ENCODE measurements around the gene TRAF7. TPM values are rescaled to one million over a fixed set of nuclear protein-coding genes. Genes with fewer than 3 reads are reported as not detected.

The TRAF7 gene
- total RNA-seq, 6 experiments from 2014 or later, result 40.9 to 56.2 (median 46.2) TPM

DNA sequence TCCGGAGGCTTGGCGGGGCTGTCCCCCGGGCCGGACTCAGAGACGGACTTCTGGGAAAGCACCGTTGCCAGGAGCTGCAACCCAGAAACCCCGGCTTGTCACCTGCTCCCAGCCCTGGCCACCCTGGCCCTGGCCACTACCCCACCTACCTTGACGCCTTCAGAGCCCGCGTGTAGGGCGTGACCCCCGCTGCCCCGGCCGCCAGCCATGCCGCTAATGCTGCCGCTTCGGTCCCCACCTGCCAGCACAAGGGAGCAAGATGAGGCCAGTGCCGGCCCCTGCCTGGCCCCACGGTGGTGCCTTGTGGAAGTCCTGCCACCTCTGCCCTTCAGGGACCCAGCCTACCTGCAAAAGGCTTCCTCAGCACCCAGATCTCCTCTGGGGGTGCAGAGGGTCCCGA lies 29.4 kb downstream of the TRAF7 start:
- H3K27me3 ChIP-seq, result no peaks in the 10 kb centered on the region
- intact Hi-C loops (cut with DNase I), result no loop called here
- H3K4me3 ChIP-seq, result no peak overlapping the region
- H3K4me1 ChIP-seq, result no peaks in the 10 kb centered on the region
- DNase-seq (no peak), ATAC-seq (no peak)
- WGBS (ENCODE audit: insufficient coverage, low coverage, low lambda C conversion rate, missing lambda C conversion rate), result no CpG with 5 or more reads among the region's 20 CpGs
- no peak for TF ChIP-seq POLR2A (IDR thresholded peaks at IDR 0.05)
- TF ChIP-seq, protein P1, sequence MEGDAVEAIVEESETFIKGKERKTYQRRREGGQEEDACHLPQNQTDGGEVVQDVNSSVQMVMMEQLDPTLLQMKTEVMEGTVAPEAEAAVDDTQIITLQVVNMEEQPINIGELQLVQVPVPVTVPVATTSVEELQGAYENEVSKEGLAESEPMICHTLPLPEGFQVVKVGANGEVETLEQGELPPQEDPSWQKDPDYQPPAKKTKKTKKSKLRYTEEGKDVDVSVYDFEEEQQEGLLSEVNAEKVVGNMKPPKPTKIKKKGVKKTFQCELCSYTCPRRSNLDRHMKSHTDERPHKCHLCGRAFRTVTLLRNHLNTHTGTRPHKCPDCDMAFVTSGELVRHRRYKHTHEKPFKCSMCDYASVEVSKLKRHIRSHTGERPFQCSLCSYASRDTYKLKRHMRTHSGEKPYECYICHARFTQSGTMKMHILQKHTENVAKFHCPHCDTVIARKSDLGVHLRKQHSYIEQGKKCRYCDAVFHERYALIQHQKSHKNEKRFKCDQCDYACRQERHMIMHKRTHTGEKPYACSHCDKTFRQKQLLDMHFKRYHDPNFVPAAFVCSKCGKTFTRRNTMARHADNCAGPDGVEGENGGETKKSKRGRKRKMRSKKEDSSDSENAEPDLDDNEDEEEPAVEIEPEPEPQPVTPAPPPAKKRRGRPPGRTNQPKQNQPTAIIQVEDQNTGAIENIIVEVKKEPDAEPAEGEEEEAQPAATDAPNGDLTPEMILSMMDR (IDR thresholded peaks at IDR 0.05), result no peak
- no peak overlapping the region for H3K27ac ChIP-seq
- no peaks in the 10 kb centered on the region for H3K36me3 ChIP-seq
- H3K9me3 ChIP-seq, result no peaks in the 10 kb centered on the region

DNA sequence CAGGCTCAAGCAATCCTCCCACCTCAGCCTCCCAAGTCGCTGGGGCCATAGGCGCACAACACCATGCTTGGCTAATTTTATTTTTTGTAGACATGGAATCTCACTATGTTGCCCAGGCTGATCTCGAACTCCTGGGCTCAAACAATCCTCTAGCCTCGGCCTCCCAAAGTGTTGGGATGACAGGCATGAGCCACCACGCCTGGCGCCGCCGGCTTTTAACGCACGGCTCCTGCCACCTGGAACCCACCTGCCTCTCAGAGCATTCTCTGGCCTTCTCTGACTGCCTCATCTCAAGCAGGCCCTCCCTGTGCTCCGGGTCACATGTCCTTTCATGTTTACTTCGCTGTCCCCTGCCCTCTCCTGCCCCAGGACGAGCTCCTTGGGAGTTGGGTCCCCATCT lies 30.5 kb downstream of the TRAF7 start:
- DNase-seq, result no peak
- ATAC-seq, result no peak
- no peak overlapping the region for H3K4me3 ChIP-seq
- 91% methylated on average over 13 of the region's 13 CpGs for WGBS (ENCODE audit: insufficient coverage, low coverage, low lambda C conversion rate, missing lambda C conversion rate)
- no peak for TF ChIP-seq POLR2A (IDR thresholded peaks at IDR 0.05)
- H3K27ac ChIP-seq, result no peak overlapping the region
- H3K27me3 ChIP-seq, result no peaks in the 10 kb centered on the region
- H3K9me3 ChIP-seq, result no peaks in the 10 kb centered on the region
- H3K36me3 ChIP-seq, result no peaks in the 10 kb centered on the region
- H3K4me1 ChIP-seq, result no peaks in the 10 kb centered on the region
- intact Hi-C loops (cut with DNase I), result no loop called here

DNA sequence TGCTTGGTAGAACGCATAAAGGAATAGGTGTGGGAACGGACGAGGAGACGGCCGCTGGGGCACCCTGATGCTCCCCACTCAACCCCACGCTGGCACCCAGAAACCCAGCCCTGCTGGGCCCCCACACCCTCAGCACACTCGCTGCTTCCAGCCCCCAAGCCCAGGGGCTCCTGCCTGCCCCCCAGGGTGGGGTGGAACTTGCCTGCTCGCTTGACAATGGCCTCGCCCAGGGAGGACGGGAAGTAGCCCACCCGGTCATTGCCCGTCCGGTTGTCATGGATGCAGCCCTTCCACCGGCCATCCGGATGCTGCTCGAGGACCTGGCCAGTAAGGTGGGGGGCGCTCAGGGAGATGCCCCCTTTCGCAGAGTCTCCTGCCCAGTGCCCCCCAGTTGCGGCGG lies 30.9 kb downstream of the TRAF7 start:
- Histone ChIP-seq H3K9me3 (no peaks in the 10 kb centered on the region), H3K27me3 (no peaks in the 10 kb centered on the region), H3K4me3 (no peak overlapping the region), H3K27ac (no peak overlapping the region), H3K36me3 (no peaks in the 10 kb centered on the region), H3K4me1 (no peaks in the 10 kb centered on the region)
- ATAC-seq (no peak), DNase-seq (no peak)
- TF ChIP-seq, protein P1 (IDR thresholded peaks at IDR 0.05), result no peak
- no peak for TF ChIP-seq POLR2A (IDR thresholded peaks at IDR 0.05)
- intact Hi-C loops (cut with DNase I), result no loop called here
- WGBS (ENCODE audit: insufficient coverage, low coverage, low lambda C conversion rate, missing lambda C conversion rate), result 93% methylated on average over 9 of the region's 20 CpGs

DNA sequence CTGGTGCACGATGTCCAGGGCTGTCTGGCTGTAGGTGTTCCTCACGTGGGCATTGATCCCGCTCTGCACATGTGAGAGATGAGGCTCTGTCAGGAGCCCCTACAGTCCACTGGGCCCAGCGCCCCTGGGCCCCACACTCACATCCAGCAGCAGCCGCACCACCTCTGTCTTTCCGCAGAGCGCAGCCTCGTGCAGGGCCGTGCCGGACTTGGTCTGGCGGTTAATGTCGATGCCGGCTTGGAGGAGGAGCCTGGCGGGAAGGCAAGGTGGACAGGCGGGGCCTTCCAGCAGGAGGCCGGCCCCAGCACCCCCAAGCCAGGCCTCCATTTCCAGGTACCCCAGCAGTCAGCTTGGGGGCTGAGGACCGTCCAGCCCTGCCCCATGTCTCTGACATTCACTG lies 31.6 kb downstream of the TRAF7 start:
- Histone ChIP-seq H3K36me3 (no peaks in the 10 kb centered on the region), H3K4me1 (no peaks in the 10 kb centered on the region), H3K4me3 (no peak overlapping the region), H3K27ac (no peak overlapping the region), H3K27me3 (no peaks in the 10 kb centered on the region), H3K9me3 (no peaks in the 10 kb centered on the region)
- intact Hi-C loops (cut with DNase I), result no loop called here
- DNase-seq, result no peak
- 100% methylated on average over 1 of the region's 17 CpGs for WGBS (ENCODE audit: insufficient coverage, low coverage, low lambda C conversion rate, missing lambda C conversion rate)
- ATAC-seq, result no peak
- TF ChIP-seq, protein P1 (IDR thresholded peaks at IDR 0.05), result no peak
- no peak for TF ChIP-seq POLR2A (IDR thresholded peaks at IDR 0.05)

DNA sequence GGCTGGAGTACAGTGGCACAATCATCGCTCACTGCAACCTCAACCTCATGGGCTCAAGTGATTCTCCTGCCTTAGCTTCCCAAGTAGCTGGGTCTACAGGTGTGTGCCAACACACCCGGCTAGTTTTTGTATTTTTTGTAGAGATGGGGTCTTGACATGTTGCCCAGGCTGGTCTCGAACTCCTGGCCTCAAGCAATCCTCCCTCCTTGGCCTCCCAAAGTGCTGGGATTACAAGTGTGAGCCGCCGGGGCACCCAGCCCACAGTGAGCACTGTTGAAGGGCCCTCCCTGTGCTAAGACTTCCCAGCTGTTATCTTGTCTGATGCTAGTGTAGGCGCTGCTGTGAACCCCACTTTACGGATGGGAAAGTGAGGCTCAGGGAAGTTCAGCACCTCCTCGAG lies 32.8 kb downstream of the TRAF7 start:
- intact Hi-C loops (cut with DNase I), result no loop called here
- Histone ChIP-seq H3K36me3 (no peaks in the 10 kb centered on the region), H3K9me3 (no peaks in the 10 kb centered on the region), H3K27me3 (no peaks in the 10 kb centered on the region), H3K4me3 (no peak overlapping the region), H3K27ac (no peak overlapping the region), H3K4me1 (no peaks in the 10 kb centered on the region)
- DNase-seq (no peak), ATAC-seq (no peak)
- no peak for TF ChIP-seq POLR2A (IDR thresholded peaks at IDR 0.05)
- TF ChIP-seq, protein P1 (IDR thresholded peaks at IDR 0.05), result no peak
- WGBS (ENCODE audit: insufficient coverage, low coverage, low lambda C conversion rate, missing lambda C conversion rate), result 70% methylated on average over 2 of the region's 8 CpGs
